GM13976 (cell line): ENCODE results near the gene ACY1.
"Not testable (repeated sequence)": the region's sequence is repeated elsewhere in the genome, so short reads cannot be mapped to it uniquely, and the experiment has no call there.

Experiments used
- DNase-seq: peaks from one replicate; pipeline ENCODE4 v3.0.0; 2012; ENCODE audit warnings: low spot score
- in situ Hi-C: fragments of 300-500 bp; cut with MboI; formaldehyde crosslinking; loops from one replicate; pipeline ENCODE4 v1.12.0; 2022; ENCODE audit warnings: low sequenced_read_pairs, mixed read lengths, inconsistent platforms; ENCODE audit not compliant: unreplicated experiment
- TF ChIP-seq, protein P1 (sequence below): IDR thresholded peaks from 2 replicates; pipeline ENCODE4 v1.5.1; 2012; ENCODE audit warnings: borderline replicate concordance, mild to moderate bottlenecking; ENCODE audit not compliant: insufficient read depth; ENCODE audit errors: extremely low read depth, missing control alignments, control extremely low read depth

The ACY1 gene

DNA sequence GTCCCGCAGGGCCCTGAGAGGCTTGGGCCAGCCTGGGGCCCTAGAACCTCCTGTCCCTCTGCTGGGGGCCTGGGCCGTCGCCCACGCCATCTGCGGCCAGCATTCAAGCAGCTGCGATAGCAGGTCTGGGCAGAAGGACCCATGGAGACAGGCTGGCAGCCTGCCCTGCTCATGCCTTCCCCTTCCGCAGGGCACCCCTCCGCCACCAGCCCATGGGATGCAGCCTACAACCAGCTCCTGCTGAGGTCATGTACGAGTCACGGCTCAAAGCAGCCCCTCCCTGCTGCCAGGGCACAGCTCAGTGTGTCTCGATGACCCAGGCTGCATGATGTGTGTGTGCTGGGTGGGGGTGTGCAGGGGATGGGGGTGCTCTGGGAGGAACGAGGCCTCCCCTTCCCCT is 45.2 kb downstream of the ACY1 start:
- in situ Hi-C loops = no loop called here
- DNase-seq = no peak
- TF ChIP-seq, protein P1, sequence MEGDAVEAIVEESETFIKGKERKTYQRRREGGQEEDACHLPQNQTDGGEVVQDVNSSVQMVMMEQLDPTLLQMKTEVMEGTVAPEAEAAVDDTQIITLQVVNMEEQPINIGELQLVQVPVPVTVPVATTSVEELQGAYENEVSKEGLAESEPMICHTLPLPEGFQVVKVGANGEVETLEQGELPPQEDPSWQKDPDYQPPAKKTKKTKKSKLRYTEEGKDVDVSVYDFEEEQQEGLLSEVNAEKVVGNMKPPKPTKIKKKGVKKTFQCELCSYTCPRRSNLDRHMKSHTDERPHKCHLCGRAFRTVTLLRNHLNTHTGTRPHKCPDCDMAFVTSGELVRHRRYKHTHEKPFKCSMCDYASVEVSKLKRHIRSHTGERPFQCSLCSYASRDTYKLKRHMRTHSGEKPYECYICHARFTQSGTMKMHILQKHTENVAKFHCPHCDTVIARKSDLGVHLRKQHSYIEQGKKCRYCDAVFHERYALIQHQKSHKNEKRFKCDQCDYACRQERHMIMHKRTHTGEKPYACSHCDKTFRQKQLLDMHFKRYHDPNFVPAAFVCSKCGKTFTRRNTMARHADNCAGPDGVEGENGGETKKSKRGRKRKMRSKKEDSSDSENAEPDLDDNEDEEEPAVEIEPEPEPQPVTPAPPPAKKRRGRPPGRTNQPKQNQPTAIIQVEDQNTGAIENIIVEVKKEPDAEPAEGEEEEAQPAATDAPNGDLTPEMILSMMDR = no peak

DNA sequence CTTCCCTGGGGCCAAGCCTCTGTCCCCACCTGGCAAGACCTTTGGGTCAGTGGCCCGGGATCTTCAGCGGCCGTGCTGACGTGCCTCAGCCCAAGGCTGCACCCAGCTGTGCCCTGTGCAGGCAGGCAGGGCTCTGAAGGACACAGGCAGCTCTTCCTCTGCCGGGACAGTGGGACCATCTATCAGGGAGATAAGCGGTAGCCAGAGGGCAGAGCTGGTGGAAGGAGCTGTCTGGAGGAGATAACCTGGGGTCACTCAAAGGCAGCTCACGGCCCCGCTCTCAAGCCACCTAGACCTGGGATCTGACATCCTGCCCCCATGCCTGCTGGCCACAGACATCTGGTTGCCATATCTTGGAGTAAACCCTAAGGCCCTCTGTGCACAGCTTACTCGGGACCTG is 45.7 kb downstream of the ACY1 start:
- TF ChIP-seq, protein P1 = no peak
- in situ Hi-C loops = no loop called here
- DNase-seq = no peak

DNA sequence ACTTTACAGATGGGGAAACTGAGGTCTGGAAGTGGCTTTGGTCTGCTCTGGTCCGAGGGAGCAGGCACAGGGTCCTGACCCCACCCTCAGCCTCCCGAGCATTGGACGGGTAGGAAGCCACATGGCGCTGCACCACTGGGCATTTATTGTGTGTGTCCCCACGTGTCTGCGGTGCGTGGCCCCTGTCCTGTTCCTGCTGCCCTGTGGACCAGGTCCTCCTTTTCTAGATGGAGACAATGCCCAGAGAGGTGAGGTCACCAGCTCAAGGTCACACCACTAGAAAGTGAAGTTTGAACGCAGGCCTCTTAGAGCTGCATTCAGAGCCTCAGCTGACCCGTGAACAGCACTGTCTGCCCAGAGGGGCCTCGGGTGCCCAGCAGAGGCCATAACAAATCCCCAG is 46.2 kb downstream of the ACY1 start:
- in situ Hi-C loops = no loop called here
- DNase-seq = no peak
- TF ChIP-seq, protein P1 = no peak

GRCh38 chr3:52030714-52031310 is 47.5 kb downstream of the ACY1 start:
- in situ Hi-C loops = no loop called here
- DNase-seq = no peak
- TF ChIP-seq, protein P1 = no peak

DNA sequence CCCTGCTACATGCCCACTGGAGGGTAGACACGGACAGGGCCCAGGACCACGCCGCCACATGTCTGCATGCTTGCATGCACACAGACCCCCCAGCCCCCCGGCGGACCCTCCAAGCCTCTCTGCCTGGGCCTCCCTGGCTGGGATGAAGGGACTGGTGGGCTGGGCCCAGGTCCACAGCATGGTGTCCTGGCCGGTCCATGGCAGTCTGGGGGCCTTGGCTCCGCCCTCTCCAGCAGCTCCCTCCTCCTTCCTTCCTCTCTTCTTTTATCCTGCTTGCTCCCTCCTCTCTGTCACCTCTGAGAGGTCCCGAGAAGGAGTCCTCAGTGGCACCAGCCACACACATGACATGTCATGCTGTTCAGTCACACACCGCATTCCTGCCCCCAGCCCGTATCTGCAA is 48.6 kb downstream of the ACY1 start:
- in situ Hi-C loops = no loop called here
- DNase-seq = no peak
- TF ChIP-seq, protein P1 = no peak

DNA sequence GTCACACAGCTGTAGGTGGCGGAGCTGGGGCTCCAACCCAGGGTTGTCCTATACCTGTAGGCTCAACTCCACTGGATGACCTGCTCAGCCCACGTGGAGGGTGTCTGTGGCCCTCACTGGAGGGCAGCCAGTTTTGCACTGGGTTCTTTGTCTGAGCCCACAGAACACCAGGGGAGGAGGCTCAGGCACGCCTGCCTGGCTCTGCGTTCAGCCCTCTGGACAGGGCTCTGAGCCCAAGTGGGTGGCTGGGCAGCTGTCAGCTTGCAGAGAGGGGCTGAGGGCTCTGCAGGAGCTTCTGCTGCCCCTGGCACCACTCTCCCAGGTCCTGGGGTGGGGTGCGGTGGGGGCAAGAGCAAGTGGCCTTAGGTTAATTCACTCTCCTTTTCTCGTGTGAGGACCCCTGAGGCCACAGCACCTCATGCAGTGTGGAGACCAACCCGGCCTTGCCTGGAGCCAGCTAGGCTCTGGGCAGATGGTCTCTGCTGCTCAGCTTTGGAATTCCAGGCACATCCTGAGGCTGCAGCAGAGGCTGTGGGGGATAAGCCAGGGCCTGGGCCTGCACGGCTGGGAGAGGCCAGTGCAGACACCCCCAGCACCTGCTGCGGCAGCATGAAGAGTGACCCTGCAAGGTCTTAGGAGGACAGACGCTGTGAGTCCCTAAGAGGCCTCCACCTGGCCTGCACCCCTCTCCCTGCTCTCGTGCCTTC is 49.5 kb downstream of the ACY1 start:
- TF ChIP-seq, protein P1 = no peak
- no peak for DNase-seq
- in situ Hi-C loops = no loop called here

DNA sequence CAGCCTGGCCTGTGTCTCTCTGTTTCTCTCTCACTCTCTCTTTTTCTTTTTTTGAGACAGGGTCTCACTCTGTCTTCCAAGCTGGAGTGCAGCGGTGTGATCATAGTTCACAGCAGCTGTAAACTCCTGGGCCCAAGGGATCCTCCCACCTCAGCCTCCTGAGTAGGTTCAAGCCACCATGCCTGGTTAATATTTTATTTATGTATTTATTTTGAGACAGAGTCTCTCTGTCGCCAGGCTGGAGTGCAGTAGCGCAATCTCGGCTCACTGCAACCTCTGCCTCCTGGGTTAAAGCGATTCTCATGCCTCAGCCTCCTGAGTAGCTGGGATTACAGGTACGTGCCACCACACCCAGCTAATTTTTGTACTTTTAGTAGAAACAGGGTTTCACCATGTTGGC is 50.4 kb downstream of the ACY1 start:
- in situ Hi-C loops, DNase-seq: not testable (repeated sequence)
